IPS-18c (cell line): ENCODE results near the gene DRAXIN.
A peak's percentile ranks its signal among the peaks of the same experiment; 100 is the strongest.

Experiments used
- H3K4me3 ChIP-seq: 2 replicates; pipeline ENCODE4 v1.7.0; 2013; ENCODE audit warnings: low read depth, mild to moderate bottlenecking, low read length, moderate library complexity; ENCODE audit not compliant: insufficient read depth
- H3K9me3 ChIP-seq: one replicate; pipeline ENCODE4 v1.6.1; 2013; ENCODE audit warnings: mild to moderate bottlenecking, low read length, moderate library complexity; ENCODE audit not compliant: control insufficient read depth, insufficient read depth

Gene DRAXIN

DNA sequence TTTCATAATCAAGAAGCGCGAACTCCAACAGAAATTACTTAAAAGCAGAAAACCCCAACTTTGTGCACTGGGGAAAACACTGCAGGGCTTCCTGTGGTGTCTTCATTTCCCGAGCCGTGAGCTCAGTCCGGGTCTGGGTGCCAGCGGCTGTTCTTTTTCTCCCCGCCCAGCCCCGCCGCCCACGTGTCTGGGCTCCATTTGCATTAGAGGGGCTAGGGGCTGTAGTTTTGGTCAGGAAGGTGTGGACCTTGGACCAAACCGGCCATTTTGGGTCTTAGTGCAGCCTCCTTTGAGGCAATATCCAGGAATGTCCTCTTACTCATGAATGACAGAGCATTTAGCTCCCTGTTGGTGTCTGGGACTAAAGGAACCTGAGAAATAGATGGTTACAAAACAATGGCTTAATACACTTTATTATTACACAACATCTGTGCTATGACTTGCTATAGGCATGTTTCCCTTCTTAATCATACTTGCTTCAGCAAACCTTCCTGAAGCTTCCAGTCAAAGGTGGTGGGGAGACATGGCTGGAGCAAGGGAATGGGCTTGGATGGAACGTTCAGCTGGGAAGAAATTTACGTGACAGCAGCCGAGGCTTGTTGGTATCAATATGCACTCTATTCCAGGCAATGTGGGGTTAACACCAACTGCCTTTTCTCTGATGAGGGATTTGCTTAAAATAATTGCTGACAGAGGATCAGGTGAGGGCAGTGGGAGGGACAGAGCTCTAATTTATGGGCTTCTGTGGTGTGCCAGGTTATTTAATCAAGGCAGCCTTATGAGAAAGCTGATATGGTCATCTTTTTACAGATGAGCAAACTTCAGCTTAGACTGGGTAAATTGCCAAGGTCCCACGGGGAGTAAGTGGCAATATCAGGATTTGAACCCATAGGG, 45.5 kb downstream of the DRAXIN start:
- Histone ChIP-seq H3K9me3 (no peaks in the 10 kb centered on the region), H3K4me3 (peak overlapping the region; percentile 89)

DNA sequence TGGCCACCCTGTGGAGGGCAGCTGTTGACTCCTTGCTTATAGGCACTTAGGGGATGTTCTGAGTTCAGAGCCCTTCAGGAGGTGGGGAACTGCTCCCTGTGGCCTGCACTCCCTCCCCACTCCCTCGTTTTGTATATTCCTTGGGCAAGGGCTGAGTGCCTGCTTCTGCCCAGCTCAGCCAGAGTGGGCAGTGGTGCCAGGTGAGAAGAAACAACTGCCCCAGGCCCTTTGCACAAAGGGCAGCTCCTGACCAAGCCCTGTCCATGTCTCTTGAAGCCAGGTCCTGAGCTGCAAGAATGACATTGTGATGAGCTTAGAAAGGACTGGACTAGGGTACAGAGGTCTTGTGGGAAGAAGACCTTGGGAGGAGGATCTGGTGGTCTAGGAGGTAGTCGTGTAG, 46.6 kb downstream of the DRAXIN start:
- Histone ChIP-seq H3K4me3 (no peak overlapping the region), H3K9me3 (no peaks in the 10 kb centered on the region)

DNA sequence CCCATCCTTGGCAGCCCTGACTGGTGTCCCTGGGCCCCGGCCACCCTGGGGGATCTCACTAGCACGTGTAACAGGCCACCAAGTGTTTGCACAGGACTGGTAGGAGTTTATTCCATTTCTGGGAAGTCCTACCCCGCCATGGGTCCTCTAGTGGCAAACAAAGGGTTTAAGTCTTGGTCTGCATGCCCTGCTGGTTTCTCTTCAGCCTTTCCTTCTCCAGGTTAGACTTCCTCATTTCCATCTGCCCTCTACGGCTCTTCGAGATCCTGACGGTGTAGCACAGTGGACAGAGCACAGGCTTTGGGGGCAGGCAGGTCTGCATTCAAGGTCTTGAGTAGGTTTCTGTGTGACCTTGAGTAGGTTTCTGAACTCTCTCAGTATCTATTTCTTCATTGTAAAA, 47.3 kb downstream of the DRAXIN start:
- Histone ChIP-seq H3K4me3 (no peak overlapping the region), H3K9me3 (no peaks in the 10 kb centered on the region)

DNA sequence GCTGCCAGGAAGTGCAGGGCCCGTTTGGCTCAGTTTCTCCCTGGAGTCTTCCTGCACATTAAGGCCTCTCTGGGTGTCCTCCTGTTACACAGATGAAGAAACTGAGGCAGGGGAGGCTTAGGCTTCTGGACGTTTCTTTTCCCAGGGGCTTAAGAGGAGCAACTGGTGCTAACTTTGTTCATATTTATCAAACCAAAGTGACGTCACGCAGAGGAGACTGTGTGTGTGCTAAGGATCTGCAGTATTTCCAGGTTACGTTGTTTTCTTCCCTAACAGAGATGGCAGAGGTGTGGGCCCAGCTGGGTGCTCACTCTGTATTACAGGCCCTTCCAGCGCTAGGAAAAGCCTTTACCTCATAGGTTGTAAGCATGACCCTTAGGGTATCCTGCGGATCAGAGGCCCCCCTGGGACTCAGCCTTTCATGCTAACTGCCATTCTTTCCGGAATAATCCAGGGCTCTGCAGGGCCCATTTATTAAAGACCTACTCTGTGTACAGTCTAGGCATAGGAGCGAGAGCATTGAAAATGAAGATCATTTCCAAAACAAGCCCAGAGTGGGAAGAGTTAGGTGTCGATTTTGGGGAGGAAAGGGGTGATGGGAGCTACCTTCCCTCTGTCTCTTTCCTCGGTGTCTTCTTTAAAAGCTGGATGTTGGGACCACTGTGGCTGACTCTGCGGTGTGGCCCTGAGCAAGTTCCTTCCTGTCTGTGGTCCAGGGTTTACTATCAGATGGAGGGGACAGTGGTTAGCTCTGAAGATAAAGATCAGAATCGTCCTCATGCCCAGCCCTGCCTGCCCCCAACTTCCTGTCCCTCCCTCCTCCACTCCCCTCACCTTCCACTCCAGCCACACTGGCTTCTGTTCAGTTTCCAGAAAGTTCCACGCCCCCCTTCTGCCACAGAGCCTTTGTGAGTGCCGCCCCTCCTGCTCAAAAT, 49.0 kb downstream of the DRAXIN start:
- H3K4me3 ChIP-seq: no peak overlapping the region

DNA sequence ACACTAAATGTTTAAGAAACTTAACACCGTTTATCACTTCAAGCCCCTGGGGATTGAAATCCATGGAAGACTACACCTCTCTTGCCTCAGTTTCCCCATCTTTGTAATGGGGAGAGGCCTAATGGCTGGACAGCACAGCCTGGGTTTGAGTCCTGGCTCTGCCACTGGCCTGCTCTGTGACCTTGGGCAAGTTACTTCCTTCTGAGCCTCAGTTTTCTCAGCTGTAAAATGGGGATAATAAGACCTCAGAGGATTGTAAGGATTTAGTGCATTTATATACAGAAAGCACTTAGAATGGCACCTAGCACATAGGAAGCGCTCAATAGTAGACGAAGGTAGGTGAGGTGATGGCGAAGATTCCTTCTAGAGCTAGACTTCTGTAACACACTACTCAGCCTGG, 50.0 kb downstream of the DRAXIN start:
- H3K9me3 ChIP-seq: no peaks in the 10 kb centered on the region
- H3K4me3 ChIP-seq: no peak overlapping the region

More for the DNA sequence above, 49.0 kb downstream of the DRAXIN start:
- H3K9me3 ChIP-seq: no peaks in the 10 kb centered on the region

DNA sequence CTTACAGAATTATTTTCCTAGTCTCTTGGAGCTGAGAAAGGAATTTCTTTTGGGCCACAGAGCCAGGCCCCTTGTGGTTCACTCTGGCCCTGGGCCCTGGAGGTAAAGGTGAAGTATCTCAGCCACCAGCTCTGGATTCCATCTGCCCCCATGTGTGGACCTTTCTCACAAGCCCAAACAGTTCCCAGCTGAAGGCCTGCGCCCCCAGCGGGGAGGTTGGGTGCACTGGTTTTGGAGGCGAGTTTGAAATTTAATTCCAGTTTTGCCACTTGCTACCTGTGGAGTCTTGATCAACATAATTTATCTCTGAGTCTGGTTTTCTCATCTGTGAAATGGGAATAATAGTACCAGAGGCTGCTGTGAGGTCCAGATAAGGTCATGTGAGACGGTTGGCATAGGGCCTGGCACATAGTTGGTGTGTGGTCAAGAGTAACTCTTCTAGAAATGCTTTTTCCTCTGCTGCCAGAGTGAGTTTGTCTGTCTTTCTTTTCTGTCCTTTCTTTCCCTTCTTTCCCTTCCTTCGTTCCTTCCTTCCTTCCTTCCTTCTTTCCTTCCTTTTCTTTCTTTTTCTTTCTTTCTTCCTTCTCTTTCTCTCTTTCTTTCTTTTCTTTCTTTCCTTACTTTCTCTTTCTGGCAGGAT, 50.5 kb downstream of the DRAXIN start:
- Histone ChIP-seq H3K4me3 (no peak overlapping the region), H3K9me3 (no peaks in the 10 kb centered on the region)

DNA sequence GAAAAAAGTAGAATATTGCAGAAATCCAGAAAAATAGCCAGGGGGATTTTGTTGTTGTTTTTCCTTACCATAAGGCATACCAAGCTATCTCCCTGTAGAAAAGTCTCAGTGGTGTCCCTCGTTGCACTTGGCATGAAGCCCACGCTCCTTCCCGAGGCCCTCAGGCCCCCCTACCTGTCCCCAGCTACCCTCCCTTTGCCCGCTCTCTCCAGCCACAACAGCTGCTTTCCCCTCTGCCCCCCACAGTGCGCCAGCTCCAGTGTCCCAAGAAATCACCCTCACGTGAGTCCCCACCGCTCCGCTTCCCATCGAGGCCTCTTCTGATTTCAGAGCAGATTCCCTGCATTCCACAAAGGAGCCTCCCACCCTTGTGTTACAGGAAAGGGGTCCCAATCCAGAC, 52.8 kb downstream of the DRAXIN start:
- H3K4me3 ChIP-seq: no peak overlapping the region
- no peaks in the 10 kb centered on the region for H3K9me3 ChIP-seq

DNA sequence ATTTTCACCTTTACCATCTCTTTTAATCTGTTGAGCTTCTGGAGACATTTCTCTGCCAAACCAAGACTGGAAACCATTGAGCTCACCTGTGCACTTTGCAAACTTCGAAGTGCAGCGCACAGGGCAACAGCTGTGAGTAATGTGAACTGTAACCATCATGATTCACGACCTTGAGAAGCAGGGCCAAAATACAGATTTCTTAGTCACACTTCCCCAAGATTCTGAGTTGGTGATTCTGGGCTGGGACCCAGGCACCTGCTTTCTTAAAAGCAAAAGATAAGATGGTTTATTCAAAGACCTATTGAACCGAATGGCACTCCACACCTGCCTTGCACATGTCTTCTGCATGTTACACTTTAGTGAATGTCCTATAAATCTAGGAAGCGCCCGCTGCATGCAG, 54.6 kb downstream of the DRAXIN start:
- H3K4me3 ChIP-seq: no peak overlapping the region

DNA sequence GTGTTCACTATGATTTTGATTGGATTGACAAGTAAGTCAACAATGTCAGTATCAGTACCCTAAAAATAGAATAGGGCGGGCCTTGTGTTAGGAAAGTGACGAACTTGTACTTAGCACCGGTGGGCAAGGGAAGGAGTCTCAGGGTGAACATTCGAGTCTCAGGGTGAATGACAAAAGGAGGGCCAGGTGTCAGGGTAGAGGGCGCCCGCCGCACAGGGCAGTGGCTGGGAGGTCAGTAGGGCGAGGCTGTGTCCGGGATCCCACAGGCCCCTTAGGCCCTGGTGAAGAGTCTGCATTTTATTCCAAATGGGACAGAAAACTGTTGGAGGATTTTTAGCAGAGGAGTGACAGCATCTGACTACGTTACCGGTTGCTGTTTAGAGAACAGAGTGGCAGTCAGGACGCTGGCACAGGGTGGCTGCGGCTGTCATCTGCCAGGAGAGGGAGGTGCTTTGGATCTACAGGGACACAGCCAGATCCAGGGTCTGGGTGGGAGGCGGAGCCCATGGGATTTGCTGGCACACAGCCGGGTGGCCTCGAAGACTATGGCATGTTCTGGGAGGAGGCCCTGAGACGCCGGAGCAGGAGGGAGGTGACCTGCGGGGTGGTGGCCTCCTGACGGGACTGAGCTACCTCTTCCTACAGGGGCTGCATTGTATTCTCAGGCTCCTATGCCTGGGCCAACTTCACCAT, 55.4 kb downstream of the DRAXIN start:
- no peak overlapping the region for H3K4me3 ChIP-seq
- H3K9me3 ChIP-seq: no peaks in the 10 kb centered on the region

More for the DNA sequence above, 54.6 kb downstream of the DRAXIN start:
- H3K9me3 ChIP-seq: no peaks in the 10 kb centered on the region

DNA sequence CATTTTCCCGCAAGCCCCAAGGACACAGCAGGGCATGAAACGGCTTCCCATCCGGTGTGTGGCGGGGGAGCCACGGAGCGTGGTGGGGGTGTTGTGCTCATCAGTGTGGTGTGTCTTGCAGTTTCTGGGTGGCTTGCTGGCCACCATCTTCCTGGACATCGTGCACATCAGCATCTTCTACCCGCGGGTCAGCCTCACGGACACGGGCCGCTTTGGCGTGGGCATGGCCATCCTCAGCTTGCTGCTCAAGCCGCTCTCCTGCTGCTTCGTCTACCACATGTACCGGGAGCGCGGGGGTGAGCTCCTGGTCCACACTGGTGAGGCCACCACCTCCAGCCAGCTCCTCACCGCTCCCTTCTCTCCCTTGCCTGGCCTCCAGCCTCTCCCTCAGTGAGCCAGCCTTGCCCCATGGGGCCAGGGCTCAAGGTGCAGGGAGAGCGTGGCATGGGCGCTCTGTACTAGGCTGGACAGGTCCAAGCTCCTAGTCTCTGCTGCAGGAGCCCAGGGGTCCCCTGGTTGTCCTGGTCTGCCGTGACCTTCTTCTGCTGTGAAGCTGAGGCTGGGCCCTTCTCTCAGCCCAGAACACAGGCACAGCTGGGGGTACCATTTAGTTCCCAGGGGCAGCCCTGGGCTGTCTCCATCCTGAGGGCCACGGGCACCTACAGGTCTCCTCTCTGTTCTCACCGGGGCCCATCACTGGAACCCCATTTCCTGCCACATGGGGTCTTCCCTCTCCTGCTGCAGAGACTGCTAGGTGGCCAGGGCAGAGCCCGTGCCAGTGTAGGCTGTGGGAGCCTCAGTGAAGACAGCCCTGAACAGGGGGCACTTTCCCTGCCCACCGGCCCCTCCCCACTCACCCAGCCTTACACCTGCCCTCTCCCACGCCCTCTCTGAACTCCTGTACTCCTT, 57.0 kb downstream of the DRAXIN start:
- Histone ChIP-seq H3K9me3 (no peaks in the 10 kb centered on the region), H3K4me3 (no peak overlapping the region)

DNA sequence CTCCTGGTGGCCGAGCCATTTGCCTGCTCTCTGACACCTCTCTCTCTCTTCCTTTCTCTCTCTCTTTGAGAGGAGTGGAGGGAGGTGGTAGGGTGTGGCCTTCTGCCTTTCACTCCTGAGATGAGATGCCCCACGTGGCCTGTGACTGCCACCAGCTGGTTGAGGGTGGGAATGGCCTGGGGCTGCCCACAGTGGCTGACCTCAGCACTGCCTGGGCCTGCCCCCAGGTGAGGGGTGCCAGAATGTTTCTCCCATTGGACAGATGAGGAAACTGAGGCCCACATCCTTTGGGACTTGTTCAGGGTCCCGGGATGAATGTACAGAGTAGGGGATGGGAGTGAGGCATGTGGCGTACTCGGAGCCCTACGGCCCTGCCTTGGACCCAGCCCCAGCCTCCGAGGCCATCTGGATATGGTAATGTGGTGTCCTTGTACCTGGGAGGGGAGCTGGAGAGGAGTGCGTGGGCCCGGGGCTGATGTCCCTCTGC, 57.7 kb downstream of the DRAXIN start:
- Histone ChIP-seq H3K4me3 (no peak overlapping the region), H3K9me3 (no peaks in the 10 kb centered on the region)

DNA sequence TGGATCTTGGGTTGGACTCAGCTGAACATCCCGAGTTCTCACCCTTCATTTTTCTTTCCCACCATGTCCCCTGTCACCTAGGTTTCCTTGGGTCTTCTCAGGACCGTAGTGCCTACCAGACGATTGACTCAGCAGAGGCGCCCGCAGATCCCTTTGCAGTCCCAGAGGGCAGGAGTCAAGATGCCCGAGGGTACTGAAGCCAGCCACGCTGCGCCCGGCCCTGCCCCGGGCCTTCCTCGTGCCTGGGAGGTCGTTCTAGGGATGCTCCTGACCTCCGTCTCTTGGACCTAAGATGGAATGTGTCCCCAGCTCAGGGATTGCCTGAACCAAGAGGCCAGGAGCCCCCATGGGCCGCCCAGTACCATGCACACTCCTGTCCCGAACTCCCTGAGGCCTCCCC, 58.5 kb downstream of the DRAXIN start:
- Histone ChIP-seq H3K9me3 (no peaks in the 10 kb centered on the region), H3K4me3 (no peak overlapping the region)

DNA sequence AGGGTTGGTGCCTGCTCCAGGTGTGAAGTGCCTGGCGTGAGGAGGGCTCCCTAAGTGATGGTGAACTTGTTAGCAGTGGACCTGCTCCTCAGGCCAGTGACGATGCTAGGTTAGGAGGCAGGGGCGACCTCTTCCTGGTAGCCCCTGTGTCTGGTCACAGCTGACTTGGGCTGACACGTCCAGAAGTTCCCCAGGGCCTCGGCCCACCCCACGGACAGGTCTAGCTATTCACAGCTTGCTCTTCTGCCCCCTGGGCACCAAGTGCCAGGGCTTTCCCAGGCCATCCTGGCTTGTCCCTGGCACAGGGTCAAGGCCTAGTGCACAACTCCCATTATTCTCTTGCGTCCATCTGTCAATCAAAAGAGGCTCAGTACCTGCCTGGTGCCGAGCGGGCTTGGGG, 59.6 kb downstream of the DRAXIN start:
- no peak overlapping the region for H3K4me3 ChIP-seq
- no peaks in the 10 kb centered on the region for H3K9me3 ChIP-seq

DNA sequence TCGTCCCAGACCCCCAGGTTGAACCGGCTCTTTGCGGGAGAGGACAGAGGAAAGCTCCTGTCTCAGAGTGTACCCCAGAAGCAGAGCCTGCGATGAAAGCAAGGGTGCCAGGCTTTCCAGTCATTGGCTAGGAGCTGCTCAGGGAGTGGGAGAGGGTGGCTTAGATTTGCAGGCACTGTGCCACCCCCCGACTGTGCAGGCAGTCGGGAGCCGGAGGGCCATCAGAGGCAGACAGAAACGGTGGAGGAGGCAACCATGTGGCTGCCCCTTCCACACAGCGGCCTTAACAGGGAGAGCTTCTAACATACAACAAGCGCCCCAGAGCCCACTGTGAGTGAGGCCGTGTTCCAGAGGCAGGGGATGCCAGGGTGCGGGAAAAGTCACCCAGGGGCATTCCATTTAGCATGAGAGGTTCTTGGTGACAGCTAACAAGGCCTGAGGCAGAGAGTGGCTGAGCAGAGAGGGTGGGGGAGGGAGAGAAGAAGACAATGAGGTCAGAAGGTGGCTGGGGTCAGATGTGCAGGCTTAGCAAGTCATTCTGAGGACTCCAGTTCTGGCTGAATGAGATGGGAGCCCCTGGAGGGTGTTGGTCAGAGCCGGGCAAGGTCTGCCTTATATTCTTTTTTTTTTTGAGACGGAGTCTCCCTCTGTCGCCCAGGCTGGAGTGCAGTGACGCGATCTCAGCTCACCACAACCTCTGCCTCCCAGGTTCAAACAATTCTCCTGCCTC, 61.0 kb downstream of the DRAXIN start:
- H3K9me3 ChIP-seq: no peaks in the 10 kb centered on the region
- no peak overlapping the region for H3K4me3 ChIP-seq

DNA sequence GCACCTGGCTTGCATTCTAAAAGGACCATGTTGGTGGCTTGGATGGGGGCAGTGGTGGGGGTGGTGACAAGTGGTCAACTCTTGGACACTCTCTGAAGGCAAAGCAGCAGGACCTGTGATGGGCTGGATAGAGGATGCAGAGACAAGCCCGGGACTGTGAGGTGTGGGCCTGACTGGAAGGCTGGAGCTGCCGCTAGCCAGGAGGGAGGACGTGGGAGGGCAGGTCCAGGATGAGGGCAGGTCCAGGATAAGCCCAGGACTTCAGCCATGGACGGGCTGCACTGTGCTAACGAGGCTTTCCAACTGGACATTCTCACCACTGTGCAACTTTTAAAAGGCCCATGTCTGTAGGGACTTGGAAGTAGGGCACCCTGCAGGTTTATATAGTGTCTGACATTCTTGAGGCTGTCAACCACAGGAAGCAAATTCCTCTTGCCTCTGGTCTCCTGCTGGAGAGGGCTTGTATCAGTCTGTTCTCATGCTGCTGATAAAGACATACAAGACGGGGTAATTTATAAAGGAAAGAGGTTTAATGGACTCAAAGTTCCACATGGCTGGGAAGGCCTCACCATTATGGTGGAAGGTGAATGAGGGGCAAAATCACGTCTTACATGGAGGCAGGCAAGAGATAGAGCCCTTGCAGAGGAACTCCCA, 62.2 kb downstream of the DRAXIN start:
- H3K9me3 ChIP-seq: no peaks in the 10 kb centered on the region
- H3K4me3 ChIP-seq: no peak overlapping the region
